ENCODE results near the gene KCND3.

GRCh38 chr1:112006416-112007025 lies 17.1 kb upstream of the KCND3 start:
- TF ChIP-seq POLR2A (IDR thresholded peaks at IDR 0.05; ENCODE audit: low read depth, low read length), result no peak
- TF ChIP-seq POLR2AphosphoS5 (IDR thresholded peaks at IDR 0.05; ENCODE audit: low read depth, low read length), result no peak
- TF ChIP-seq TAF1 (IDR thresholded peaks at IDR 0.05; ENCODE audit: borderline replicate concordance, low read depth, low read length), result no peak

Data from GM12892 (cell line).